Neuronal stem cell (in vitro differentiated cells): ENCODE data around the gene PARD3B.

Experiments used
- DNase-seq: peaks from one replicate; pipeline ENCODE4 v3.0.0-alpha.2; 2013; ENCODE audit warnings: low spot score
- H2AFZ ChIP-seq: one replicate; pipeline ENCODE4 v1.6.1; 2013; ENCODE audit warnings: mild to moderate bottlenecking, low read length, inconsistent platforms
- H2AK5ac ChIP-seq: 2 replicates; pipeline ENCODE4 v1.6.1; 2013; ENCODE audit warnings: low read depth, mild to moderate bottlenecking, inconsistent platforms, low read length, moderate library complexity, mixed read lengths
- H2BK120ac ChIP-seq: 2 replicates; pipeline ENCODE4 v1.6.1; 2013; ENCODE audit warnings: low read depth, mild to moderate bottlenecking, inconsistent platforms, low read length, moderate library complexity, mixed read lengths
- H2BK12ac ChIP-seq: one replicate; pipeline ENCODE4 v1.6.1; 2013; ENCODE audit warnings: low read length, inconsistent platforms
- H2BK15ac ChIP-seq: 2 replicates; pipeline ENCODE4 v1.6.1; 2013; ENCODE audit warnings: mild to moderate bottlenecking, low read length, inconsistent platforms, mixed read lengths
- H2BK5ac ChIP-seq: one replicate; pipeline ENCODE4 v1.6.1; 2013; ENCODE audit warnings: inconsistent platforms, mild to moderate bottlenecking, low read length, moderate library complexity
- H3K14ac ChIP-seq: one replicate; pipeline ENCODE4 v1.6.1; 2013; ENCODE audit warnings: low read length, inconsistent platforms
- H3K18ac ChIP-seq: 2 replicates; pipeline ENCODE4 v1.6.1; 2013; ENCODE audit warnings: low read length, inconsistent platforms
- H3K23ac ChIP-seq: 2 replicates; pipeline ENCODE4 v1.6.1; 2013; ENCODE audit warnings: low read depth, mild to moderate bottlenecking, mixed read lengths, low read length, inconsistent platforms; ENCODE audit not compliant: poor library complexity
- H3K27ac ChIP-seq: replicated peaks from 3 replicates; pipeline ENCODE4 v1.5.1; 2013; ENCODE audit warnings: low read length, inconsistent platforms
- H3K27me3 ChIP-seq, 3 experiments: 2 replicates each; pipeline ENCODE4 v1.6.1; 2013; ENCODE audit warnings: low read length in 3 of 3, mild to moderate bottlenecking in 2 of 3, inconsistent platforms in 1 of 3, low read depth in 1 of 3, mixed read lengths in 1 of 3, moderate library complexity in 1 of 3; ENCODE audit not compliant: control insufficient read depth in 3 of 3, insufficient read depth in 3 of 3
- H3K36me3 ChIP-seq, 2 donors: replicated peaks in 1 of 2; 2 replicates each; pipeline ENCODE4 v1.6.1; 2013; ENCODE audit warnings: low read length in 2 of 2; ENCODE audit not compliant: control insufficient read depth in 2 of 2, insufficient read depth in 2 of 2
- H3K4ac ChIP-seq: 2 replicates; pipeline ENCODE4 v1.6.1; 2013; ENCODE audit warnings: inconsistent platforms, mild to moderate bottlenecking, low read length, moderate library complexity
- H3K4me1 ChIP-seq, 2 donors: 1 replicate in 1 of 2; 2 replicates in 1 of 2; pipeline ENCODE4 v1.6.1; 2013; ENCODE audit warnings: low read length in 2 of 2, low read depth in 1 of 2; ENCODE audit not compliant: control insufficient read depth in 2 of 2, insufficient read depth in 1 of 2
- H3K4me2 ChIP-seq: one replicate; pipeline ENCODE4 v1.6.1; 2013; ENCODE audit warnings: mild to moderate bottlenecking, low read length, inconsistent platforms; ENCODE audit not compliant: insufficient read depth, poor library complexity, severe bottlenecking
- H3K4me3 ChIP-seq, 2 donors: 2 replicates each; pipeline ENCODE4 v1.5.1; 2013; ENCODE audit warnings: low read length in 2 of 2, mild to moderate bottlenecking in 2 of 2, inconsistent platforms in 1 of 2, moderate library complexity in 1 of 2
- H3K79me1 ChIP-seq: one replicate; pipeline ENCODE4 v1.6.1; 2013; ENCODE audit warnings: low read depth, mild to moderate bottlenecking, inconsistent platforms, low read length, moderate library complexity
- H3K9ac ChIP-seq: one replicate; pipeline ENCODE4 v1.6.1; 2013; ENCODE audit warnings: mild to moderate bottlenecking, low read depth, low read length, inconsistent platforms; ENCODE audit not compliant: poor library complexity
- H3K9me3 ChIP-seq, 2 donors: replicated peaks in 1 of 2; 2 replicates each; pipeline versions ENCODE3 to v1.6.1; 2013; ENCODE audit warnings: low read length in 2 of 2, mild to moderate bottlenecking in 2 of 2, inconsistent platforms in 1 of 2, low read depth in 1 of 2, mixed read lengths in 1 of 2, moderate library complexity in 1 of 2; ENCODE audit not compliant: control insufficient read depth in 2 of 2, insufficient read depth in 1 of 2
- H4K8ac ChIP-seq: one replicate; pipeline ENCODE4 v1.6.1; 2013; ENCODE audit warnings: low read depth, mild to moderate bottlenecking, inconsistent platforms, low read length, moderate library complexity
- H4K91ac ChIP-seq: one replicate; pipeline ENCODE4 v1.6.1; 2013; ENCODE audit warnings: low read length, low read depth, mild to moderate bottlenecking, inconsistent platforms; ENCODE audit not compliant: poor library complexity
- WGBS, 2 donors: extraction: QIAGEN DNeasy Blood & Tissue Kit; methylation state at CpG; one replicate each; pipeline ENCODE4 v1.1.7; 2013; ENCODE audit warnings: missing lambda C conversion rate in 2 of 2, mixed read lengths in 1 of 2; ENCODE audit not compliant: insufficient read length in 2 of 2, insufficient replicate concordance in 1 of 2; ENCODE audit errors: extremely low coverage in 2 of 2; 5-methylcytosine and 5-hydroxymethylcytosine counted together

Gene PARD3B

GRCh38 chr2:204989877-204990276 lies 444.6 kb downstream of the PARD3B start:
- H3K14ac ChIP-seq: no peak overlapping the region
- no peak overlapping the region for H2BK120ac ChIP-seq
- H3K18ac ChIP-seq: no peak overlapping the region
- no peak overlapping the region for H4K91ac ChIP-seq
- H3K4me3 ChIP-seq: no peak overlapping the region
- H3K27me3 ChIP-seq: no peaks in the 10 kb centered on the region
- H3K4me1 ChIP-seq: no peaks in the 10 kb centered on the region
- H3K9me3 ChIP-seq: no peaks in the 10 kb centered on the region
- no peak overlapping the region for H2AFZ ChIP-seq
- H3K9ac ChIP-seq: no peak overlapping the region
- no peaks in the 10 kb centered on the region for H3K36me3 ChIP-seq
- DNase-seq: no peak
- no peak overlapping the region for H3K23ac ChIP-seq
- H2BK15ac ChIP-seq: no peak overlapping the region
- no peak overlapping the region for H2AK5ac ChIP-seq
- H3K27ac ChIP-seq: no peak overlapping the region
- H3K4ac ChIP-seq: no peak overlapping the region
- no peak overlapping the region for H2BK5ac ChIP-seq
- no peak overlapping the region for H4K8ac ChIP-seq
- no CpG with 5 or more reads among the region's 1 CpG for WGBS, 2 donors
- no peak overlapping the region for H3K4me2 ChIP-seq
- H2BK12ac ChIP-seq: no peak overlapping the region
- no peaks in the 10 kb centered on the region for H3K79me1 ChIP-seq

GRCh38 chr2:205001300-205001966 lies 456.2 kb downstream of the PARD3B start:
- no peak overlapping the region for H2BK120ac ChIP-seq
- H3K27me3 ChIP-seq: no peaks in the 10 kb centered on the region
- H3K18ac ChIP-seq: no peak overlapping the region
- no peak overlapping the region for H3K4me2 ChIP-seq
- no peak overlapping the region for H2AFZ ChIP-seq
- no peaks in the 10 kb centered on the region for H3K36me3 ChIP-seq
- H4K8ac ChIP-seq: no peak overlapping the region
- H2BK12ac ChIP-seq: no peak overlapping the region
- no CpG with 5 or more reads among the region's 8 CpGs for WGBS, 2 donors
- H3K4me1 ChIP-seq: peaks cover 0 to 5% of the 10 kb centered on the region in 2 donors
- H3K4ac ChIP-seq: no peak overlapping the region
- H3K9me3 ChIP-seq: peaks cover 0 to 7% of the 10 kb centered on the region in 2 donors
- no peaks in the 10 kb centered on the region for H3K79me1 ChIP-seq
- no peak overlapping the region for H3K14ac ChIP-seq
- H4K91ac ChIP-seq: no peak overlapping the region
- H2BK5ac ChIP-seq: no peak overlapping the region
- no peak overlapping the region for H2BK15ac ChIP-seq
- no peak overlapping the region for H3K9ac ChIP-seq
- no peak overlapping the region for H3K27ac ChIP-seq
- no peak overlapping the region for H2AK5ac ChIP-seq
- no peak overlapping the region for H3K4me3 ChIP-seq
- no peak for DNase-seq
- H3K23ac ChIP-seq: no peak overlapping the region

- Histone ChIP-seq H3K79me1 (no peaks in the 10 kb centered on the region), H2BK12ac (no peak overlapping the region), H2AK5ac (no peak overlapping the region), H3K9me3 (peaks cover 0 to 9% of the 10 kb centered on the region in 2 donors), H3K4me2 (no peak overlapping the region), H3K4ac (no peak overlapping the region), H3K4me3 (no peak overlapping the region), H4K8ac (no peak overlapping the region), H2BK5ac (no peak overlapping the region), H3K36me3 (no peaks in the 10 kb centered on the region), H3K18ac (no peak overlapping the region), H4K91ac (no peak overlapping the region), H3K4me1 (peaks cover 0 to 5% of the 10 kb centered on the region in 2 donors), H3K27me3 (no peaks in the 10 kb centered on the region), H2BK120ac (no peak overlapping the region), H3K9ac (no peak overlapping the region), H2AFZ (no peak overlapping the region), H3K27ac (no peak overlapping the region), H3K23ac (no peak overlapping the region), H3K14ac (no peak overlapping the region), H2BK15ac (no peak overlapping the region)
- no peak for DNase-seq
- WGBS, 2 donors: no CpG with 5 or more reads among the region's 3 CpGs
Observed at GRCh38 chr2:205002390-205002789, 457.1 kb downstream of the PARD3B start.

- H4K8ac ChIP-seq: no peak overlapping the region
- H3K14ac ChIP-seq: no peak overlapping the region
- no peak overlapping the region for H2AFZ ChIP-seq
- H2BK12ac ChIP-seq: no peak overlapping the region
- no peak for DNase-seq
- H3K27me3 ChIP-seq: no peaks in the 10 kb centered on the region
- no peak overlapping the region for H2BK15ac ChIP-seq
- no peak overlapping the region for H2AK5ac ChIP-seq
- H4K91ac ChIP-seq: no peak overlapping the region
- no peak overlapping the region for H3K4me3 ChIP-seq
- H3K4me2 ChIP-seq: no peak overlapping the region
- no peak overlapping the region for H3K9ac ChIP-seq
- no peak overlapping the region for H3K4ac ChIP-seq
- WGBS, 2 donors: no CpG with 5 or more reads among the region's 4 CpGs
- H3K9me3 ChIP-seq: peaks cover 0 to 9% of the 10 kb centered on the region in 2 donors
- no peaks in the 10 kb centered on the region for H3K79me1 ChIP-seq
- no peak overlapping the region for H3K27ac ChIP-seq
- H2BK120ac ChIP-seq: no peak overlapping the region
- H2BK5ac ChIP-seq: no peak overlapping the region
- peaks cover 0 to 5% of the 10 kb centered on the region in 2 donors for H3K4me1 ChIP-seq
- no peaks in the 10 kb centered on the region for H3K36me3 ChIP-seq
- no peak overlapping the region for H3K23ac ChIP-seq
- H3K18ac ChIP-seq: no peak overlapping the region
Observed at GRCh38 chr2:205003288-205003687, 458.0 kb downstream of the PARD3B start.
